HepG2 (cell line): ENCODE measurements around the gene RNF123. TPM values are rescaled to one million over a fixed set of nuclear protein-coding genes. Genes with fewer than 3 reads are reported as not detected.
A peak's percentile ranks its signal among the peaks of the same experiment; 100 is the strongest.

Experiments
- CHD4 ChIP-seq: fragments of 200-600 bp; sonication (generic); IDR thresholded peaks from 2 replicates; pipeline ENCODE4 v1.7.0; 2017; ENCODE audit warnings: mild to moderate bottlenecking, low read length, borderline replicate concordance
- DPF2 ChIP-seq: sonication (generic); formaldehyde crosslinking; IDR thresholded peaks from 2 replicates; pipeline ENCODE4 v1.4.0; 2020; ENCODE audit warnings: mild to moderate bottlenecking, low read depth, missing genetic modification reagents, borderline replicate concordance
- ESRRA ChIP-seq: sonication (generic); formaldehyde crosslinking; IDR thresholded peaks from 2 replicates; pipeline ENCODE4 v1.5.1; 2020; ENCODE audit warnings: mild to moderate bottlenecking, low read depth, missing genetic modification reagents
- HNF1B ChIP-seq: sonication (generic); formaldehyde crosslinking; IDR thresholded peaks from 2 replicates; pipeline ENCODE4 v1.5.1; 2020; ENCODE audit warnings: mild to moderate bottlenecking, moderate library complexity, missing genetic modification reagents
- MZF1 ChIP-seq: sonication (generic); formaldehyde crosslinking; IDR thresholded peaks from 2 replicates; pipeline ENCODE4 v1.8.1; 2023; ENCODE audit warnings: mild to moderate bottlenecking, missing genetic modification reagents, borderline replicate concordance
- NFIC ChIP-seq: IDR thresholded peaks from 2 replicates; pipeline ENCODE4 v1.6.1; 2012; ENCODE audit warnings: mild to moderate bottlenecking, low read length, inconsistent platforms
- SNAPC5 ChIP-seq: sonication (generic); formaldehyde crosslinking; IDR thresholded peaks from 2 replicates; pipeline ENCODE4 v1.8.1; 2023; ENCODE audit warnings: mild to moderate bottlenecking, missing genetic modification reagents, borderline replicate concordance
- SOX6 ChIP-seq, 2 experiments: fragments of 450-650 bp in 1 of 2; sonication (generic) in 1 of 2; formaldehyde crosslinking in 1 of 2; IDR thresholded peaks; 2 replicates each; pipeline versions ENCODE4 v1.4.0 to v1.6.1; 2017 to 2020; ENCODE audit warnings: antibody characterized with exemption in 1 of 2, mild to moderate bottlenecking in 1 of 2, missing genetic modification reagents in 1 of 2
- SRF ChIP-seq: IDR thresholded peaks from 2 replicates; pipeline ENCODE4 v1.6.1; 2011; ENCODE audit warnings: mild to moderate bottlenecking, low read depth, low read length, moderate library complexity
- TARDBP ChIP-seq: sonication (generic); formaldehyde crosslinking; IDR thresholded peaks from 2 replicates; pipeline ENCODE4 v1.8.0; 2022; ENCODE audit warnings: mild to moderate bottlenecking, missing genetic modification reagents
- TERF1 ChIP-seq: sonication (generic); formaldehyde crosslinking; IDR thresholded peaks from 2 replicates; pipeline ENCODE4 v1.8.0; 2022; ENCODE audit warnings: mild to moderate bottlenecking, missing genetic modification reagents, moderate library complexity
- ZNF224 ChIP-seq: sonication (generic); formaldehyde crosslinking; IDR thresholded peaks from 2 replicates; pipeline ENCODE4 v1.5.0; 2020; ENCODE audit warnings: mild to moderate bottlenecking, missing genetic modification reagents
- ZNF350 ChIP-seq: sonication (generic); formaldehyde crosslinking; IDR thresholded peaks from 2 replicates; pipeline ENCODE4 v1.4.0; 2020; ENCODE audit warnings: mild to moderate bottlenecking, low read depth, missing genetic modification reagents, borderline replicate concordance
- ZNF687 ChIP-seq: sonication (generic); formaldehyde crosslinking; IDR thresholded peaks from 2 replicates; pipeline ENCODE4 v1.5.1; 2020; ENCODE audit warnings: mild to moderate bottlenecking, missing genetic modification reagents, moderate library complexity
- ZNF75D ChIP-seq: sonication (generic); formaldehyde crosslinking; IDR thresholded peaks from 2 replicates; pipeline ENCODE4 v1.8.1; 2023; ENCODE audit warnings: missing genetic modification reagents, mild to moderate bottlenecking, borderline replicate concordance
- ZXDC ChIP-seq: sonication (generic); formaldehyde crosslinking; IDR thresholded peaks from 2 replicates; pipeline ENCODE4 v1.5.0; 2020; ENCODE audit warnings: mild to moderate bottlenecking, missing genetic modification reagents
- polyA plus RNA-seq, 8 experiments: library from polyadenylated mRNA; depleted of rRNA in 3 of 8; stranded (reverse) in 7 of 8; unstranded in 1 of 8; fragments of >200 nt; fragmentation: Illumina TruSeq in 4 of 8; extraction: Trizol in 4 of 8; gene quantifications; 2 replicates each; pipeline versions ENCODE4 v1.2.1 to v1.2.3, GENCODE V29; 2011 to 2016; ENCODE audit warnings: low read depth in 4 of 8, missing spikeins in 1 of 8, mixed read lengths in 1 of 8; ENCODE audit not compliant: insufficient read depth in 1 of 8
- total RNA-seq, 5 experiments: library from RNA; depleted of rRNA; stranded (reverse); fragments of >200 nt; fragmentation: Illumina TruSeq; extraction: Trizol; gene quantifications; 2 replicates each; pipeline ENCODE4 v1.2.3, GENCODE V29; 2016; ENCODE audit warnings: low read depth in 1 of 5

The RNF123 gene
- total and polyA plus RNA-seq, 2 of the 13 experiments (the other 11 are each of a cell fraction or from before 2014, with no cell fraction given) = 29.9 to 82.2 TPM

- TF ChIP-seq HNF1B = peak; percentile 61; the same call in 1 of the 2 replicates
- no peak for TF ChIP-seq CHD4
- no peak for TF ChIP-seq ZNF224 (CRISPR knock-in tag)
- peak; percentile 88 for TF ChIP-seq ZNF687
- no peak for TF ChIP-seq SOX6 (IDR thresholded peaks at IDR 0.05)
- TF ChIP-seq SOX6 (CRISPR knock-in tag; IDR thresholded peaks at IDR 0.05) = peak; percentile 80
- no peak for TF ChIP-seq SRF
- peak; percentile 84 for TF ChIP-seq ZNF350 (CRISPR knock-in tag)
- peak; percentile 79 for TF ChIP-seq TARDBP
- peak; percentile 69; the same call in 1 of the 2 replicates for TF ChIP-seq ESRRA (CRISPR knock-in tag)
- 0 out of 2 replicates have a peak, but pooled peaks have one; percentile 40 for TF ChIP-seq DPF2 (CRISPR knock-in tag)
- no peak for TF ChIP-seq SNAPC5 (CRISPR knock-in tag)
- no peak for TF ChIP-seq ZNF75D
- no peak for TF ChIP-seq TERF1
- no peak for TF ChIP-seq MZF1 (CRISPR knock-in tag)
- no peak for TF ChIP-seq ZXDC
- no peak for TF ChIP-seq NFIC
These were observed 21.0 kb upstream of the RNF123 start (continued) for GRCh38 chr3:49668414-49668797.
